GM18526 (cell line): ENCODE results near the gene C1orf35.

Source experiments
- POLR2A ChIP-seq: IDR thresholded peaks from 3 replicates; pipeline ENCODE4 v1.6.1; 2011; ENCODE audit not compliant: insufficient read length; ENCODE audit errors: extremely low read depth

Gene C1orf35

DNA sequence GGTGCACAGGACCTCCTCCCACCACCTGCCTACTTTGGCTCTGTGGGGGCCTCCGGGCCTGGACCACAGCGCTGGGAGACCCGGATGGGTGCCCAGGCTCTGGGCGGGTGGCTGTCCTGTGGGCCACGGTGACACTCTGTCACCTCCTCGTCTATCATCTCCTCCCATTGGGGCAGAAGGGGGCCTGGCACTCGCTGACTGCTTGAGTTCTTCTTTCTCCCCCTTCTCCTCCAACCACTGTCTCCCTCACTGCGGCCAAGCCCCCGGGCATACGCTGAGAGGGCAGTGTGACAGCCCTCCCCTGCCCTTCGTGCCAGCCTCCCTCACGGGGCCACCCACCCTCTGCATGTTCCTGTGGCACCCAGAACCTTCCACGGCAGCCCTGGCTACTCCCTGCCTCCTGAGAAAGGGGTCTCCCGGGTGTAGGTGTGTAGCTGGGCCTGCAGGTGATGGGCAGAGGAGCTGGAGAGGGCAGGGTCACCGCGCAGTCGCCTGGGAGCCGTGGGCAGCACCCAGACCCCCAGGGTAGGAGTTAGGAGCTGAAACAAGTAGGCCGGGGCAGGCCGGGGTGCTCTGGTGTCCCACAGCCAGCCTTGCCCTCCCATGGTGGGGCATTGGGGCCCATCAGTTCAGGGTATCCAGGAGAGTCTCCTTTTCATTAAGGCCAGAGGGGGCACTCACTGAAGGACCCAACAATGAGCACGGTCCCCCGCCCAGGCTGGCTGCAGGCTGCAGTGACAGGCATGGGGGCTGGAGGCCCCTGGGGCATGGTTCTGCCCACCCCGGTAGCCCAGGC, 29.9 kb downstream of the C1orf35 start:
- TF ChIP-seq POLR2A: no peak

DNA sequence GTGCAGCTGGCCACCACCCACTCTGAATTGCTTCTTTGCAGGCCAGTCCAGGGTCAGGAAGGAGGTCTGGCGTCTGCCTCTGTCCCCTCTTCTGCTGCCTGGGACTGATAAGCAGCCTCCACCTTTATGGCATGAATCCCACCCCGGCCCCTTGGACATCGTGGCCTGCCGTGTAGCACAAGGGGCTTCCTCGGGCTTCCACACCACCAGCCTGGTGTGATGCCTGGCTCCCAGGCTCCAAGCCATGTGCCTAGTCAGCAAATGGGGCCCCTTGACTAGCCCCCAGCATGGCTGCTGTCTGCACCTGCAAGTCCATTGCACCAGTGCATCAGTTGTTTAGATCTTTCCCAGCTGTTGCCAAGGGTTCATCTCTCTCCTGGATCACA, 30.5 kb downstream of the C1orf35 start:
- no peak for TF ChIP-seq POLR2A

DNA sequence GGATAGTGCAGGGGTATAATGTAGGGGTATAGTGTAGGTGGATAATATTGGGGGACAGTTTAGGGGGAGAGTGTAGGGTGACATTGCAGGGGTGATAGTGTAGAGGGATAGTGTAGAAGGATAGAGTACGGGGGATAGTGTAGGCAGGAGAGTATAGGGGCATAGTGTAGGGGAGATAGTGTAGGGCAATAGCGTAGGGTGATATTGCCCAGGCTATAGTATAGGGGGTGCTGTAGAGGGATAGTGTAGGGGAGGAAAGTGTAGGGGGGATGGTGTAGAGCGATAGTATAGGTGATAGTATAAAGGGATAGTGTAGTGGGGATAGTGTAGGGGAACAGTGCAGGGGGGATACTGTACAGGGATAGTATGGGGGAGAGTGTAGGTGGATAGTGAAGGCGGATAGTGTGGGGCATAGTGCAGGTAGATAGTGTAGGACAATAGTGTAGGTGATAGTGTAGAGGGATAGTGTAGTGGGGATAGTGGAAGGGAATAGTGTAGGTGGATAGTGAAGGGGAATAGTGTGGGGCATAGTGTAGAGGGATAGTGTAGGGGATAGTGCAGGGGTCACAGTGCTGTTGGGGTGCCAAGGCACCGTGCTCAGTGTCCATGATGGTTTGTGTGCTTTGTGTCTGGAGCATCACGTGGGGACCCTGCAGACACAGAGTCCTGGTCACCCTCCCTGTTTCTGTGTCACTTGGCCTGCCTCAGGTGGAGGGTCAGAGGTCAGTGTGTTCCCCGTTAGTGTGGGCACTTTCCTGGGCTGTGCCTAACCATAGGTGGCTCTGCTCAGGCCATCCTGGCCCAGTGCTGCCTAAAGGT, 31.1 kb downstream of the C1orf35 start:
- TF ChIP-seq POLR2A: no peak

DNA sequence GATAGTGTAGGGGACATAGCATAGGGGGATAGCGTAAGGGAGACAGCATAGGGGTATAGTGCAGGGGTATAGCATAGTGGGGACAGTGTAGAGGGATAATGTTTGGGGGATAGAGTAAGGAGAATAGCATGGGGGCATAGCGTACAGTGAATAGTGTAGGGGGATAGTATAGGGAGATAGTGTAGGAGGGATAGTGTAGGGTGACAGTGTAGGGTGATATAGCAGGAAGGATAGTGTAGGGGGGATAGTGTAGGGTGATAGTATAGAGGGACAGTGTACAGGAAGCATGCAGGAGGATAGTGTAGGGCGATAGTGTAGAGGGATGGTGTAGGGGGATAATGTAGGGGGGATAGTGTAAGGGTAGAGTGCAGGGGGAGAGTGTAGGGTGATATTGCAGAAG, 32.3 kb downstream of the C1orf35 start:
- TF ChIP-seq POLR2A: no peak

DNA sequence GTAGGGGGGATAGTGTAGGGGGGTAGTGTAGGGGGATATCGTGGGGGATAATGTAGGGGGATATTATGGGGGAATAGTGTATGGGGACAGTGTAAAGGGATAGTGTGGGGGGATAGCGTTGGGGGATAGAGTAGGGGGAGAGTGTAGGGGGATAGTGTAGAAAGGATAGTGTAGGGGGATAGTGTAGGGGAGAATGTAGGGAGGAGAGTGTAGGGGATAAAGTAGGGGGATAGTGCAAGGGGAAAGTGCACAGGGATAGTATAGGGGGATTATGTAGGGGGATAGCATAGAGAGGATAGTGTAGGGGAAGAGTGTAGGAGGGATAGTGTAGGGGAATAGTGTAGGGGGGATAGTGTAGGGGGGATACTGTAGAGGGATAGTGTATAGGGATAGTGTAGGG, 33.0 kb downstream of the C1orf35 start:
- TF ChIP-seq POLR2A: no peak

DNA sequence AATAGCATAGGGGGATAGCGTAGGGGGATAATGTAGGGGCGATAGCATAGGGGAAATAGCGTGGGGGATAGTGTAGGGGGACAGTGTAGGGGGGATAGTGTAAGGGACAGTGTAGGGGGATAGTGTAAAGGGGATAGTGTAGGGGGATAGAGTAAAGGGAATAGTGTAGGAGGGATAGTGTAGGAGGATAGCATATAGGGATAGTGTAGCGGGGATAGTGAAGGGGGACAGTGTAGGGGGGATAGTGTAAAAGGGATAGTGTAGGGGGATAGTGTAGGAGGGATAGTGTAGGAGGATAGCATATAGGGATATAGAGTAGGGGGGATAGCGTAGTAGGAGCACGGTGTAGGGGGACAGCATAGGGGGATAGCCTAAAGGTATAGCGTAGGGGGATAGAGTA, 34.8 kb downstream of the C1orf35 start:
- no peak for TF ChIP-seq POLR2A

DNA sequence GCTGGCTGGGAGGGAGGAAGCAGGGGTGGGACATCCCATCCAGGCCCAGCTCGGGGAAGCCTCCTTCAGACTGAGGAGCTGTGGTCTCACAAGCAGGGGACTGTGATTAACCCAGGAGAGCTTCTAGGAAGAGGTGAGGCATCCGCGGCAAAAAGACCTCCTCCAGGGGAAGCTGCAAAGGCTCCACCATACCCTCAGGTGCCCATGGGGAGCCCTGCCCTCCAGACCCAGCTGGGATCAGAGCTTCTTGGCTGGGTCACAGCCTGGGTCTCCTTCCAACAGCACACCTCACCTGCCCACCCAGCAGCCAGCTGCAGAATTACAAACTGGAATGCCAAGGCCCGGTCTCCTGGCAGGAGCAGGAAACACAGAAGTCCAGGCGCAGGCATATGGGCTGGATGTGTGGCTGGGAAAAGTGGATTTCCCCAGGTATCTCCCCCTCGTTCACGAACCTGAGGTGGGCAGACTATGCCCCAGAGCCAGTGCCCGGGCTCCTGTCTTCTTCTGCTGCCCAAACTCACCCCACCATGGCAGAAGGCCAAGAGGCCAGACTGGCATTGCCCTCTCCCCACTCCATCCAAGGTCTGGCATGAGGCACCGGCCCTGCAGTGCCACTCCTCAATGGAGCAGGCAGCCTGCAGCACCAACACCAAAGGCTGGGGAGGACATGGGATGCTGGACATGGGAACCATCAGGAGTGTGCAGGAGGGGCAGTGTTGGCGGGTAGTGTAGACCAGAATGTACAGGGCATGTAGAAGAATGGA, 36.1 kb downstream of the C1orf35 start:
- TF ChIP-seq POLR2A: no peak

DNA sequence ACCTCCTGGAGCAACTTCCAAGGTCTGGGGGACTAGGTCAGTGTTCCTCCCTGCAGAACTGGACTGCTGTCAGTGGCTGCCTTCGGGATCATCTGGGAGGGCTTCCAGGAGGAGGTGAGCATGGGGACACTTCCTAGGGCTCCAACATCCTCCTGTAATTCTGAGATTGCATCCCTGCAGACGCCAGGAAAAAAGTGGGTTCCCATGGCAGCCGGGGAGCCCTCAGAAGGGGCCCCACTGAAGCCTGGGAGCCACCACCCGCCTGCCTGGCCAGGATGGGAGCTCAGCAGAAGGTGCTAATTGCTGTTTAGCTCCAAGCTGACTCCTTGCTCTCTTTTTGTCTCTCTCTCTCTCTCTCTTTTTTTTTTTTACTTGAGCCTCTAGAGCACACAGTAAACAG, 36.7 kb downstream of the C1orf35 start:
- TF ChIP-seq POLR2A: no peak

DNA sequence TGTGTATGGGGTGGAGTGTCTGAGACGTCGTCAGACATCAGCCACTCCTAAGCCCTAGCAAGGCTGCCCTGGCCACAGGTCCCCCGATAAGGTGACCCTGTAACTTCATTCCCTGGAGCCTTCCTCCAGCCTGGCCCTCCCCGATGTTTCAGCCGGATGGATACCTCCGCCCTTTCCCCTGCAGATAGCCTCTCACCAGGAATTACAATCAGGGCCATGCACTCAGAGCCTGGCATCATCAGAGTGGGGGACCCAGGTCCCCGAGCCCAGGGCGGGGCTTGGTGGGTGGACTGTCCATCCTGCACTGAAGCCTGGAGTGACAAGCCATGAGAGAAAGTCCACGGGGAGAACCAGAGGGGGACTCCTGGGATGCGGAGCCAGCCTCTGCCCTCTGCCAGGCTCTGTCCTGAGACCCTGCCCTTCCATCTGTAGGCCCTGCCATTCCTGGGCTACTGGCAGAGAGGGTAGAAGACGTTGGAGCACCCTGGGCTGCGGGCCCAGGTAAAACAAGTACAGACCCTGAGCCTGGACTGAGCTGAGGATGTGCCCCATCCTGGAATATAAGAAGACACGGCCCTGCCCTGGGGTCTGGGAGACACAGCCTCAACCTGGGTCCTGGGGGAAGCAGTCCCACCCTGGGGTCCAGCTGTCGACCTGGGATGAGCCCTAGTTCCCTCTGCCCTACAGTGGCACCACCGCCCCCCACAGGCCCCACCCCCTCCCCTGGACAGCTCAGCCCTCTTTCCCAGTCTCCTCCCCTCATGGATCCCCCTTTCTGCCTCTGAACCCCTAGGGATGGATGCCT, 37.4 kb downstream of the C1orf35 start:
- TF ChIP-seq POLR2A: no peak

DNA sequence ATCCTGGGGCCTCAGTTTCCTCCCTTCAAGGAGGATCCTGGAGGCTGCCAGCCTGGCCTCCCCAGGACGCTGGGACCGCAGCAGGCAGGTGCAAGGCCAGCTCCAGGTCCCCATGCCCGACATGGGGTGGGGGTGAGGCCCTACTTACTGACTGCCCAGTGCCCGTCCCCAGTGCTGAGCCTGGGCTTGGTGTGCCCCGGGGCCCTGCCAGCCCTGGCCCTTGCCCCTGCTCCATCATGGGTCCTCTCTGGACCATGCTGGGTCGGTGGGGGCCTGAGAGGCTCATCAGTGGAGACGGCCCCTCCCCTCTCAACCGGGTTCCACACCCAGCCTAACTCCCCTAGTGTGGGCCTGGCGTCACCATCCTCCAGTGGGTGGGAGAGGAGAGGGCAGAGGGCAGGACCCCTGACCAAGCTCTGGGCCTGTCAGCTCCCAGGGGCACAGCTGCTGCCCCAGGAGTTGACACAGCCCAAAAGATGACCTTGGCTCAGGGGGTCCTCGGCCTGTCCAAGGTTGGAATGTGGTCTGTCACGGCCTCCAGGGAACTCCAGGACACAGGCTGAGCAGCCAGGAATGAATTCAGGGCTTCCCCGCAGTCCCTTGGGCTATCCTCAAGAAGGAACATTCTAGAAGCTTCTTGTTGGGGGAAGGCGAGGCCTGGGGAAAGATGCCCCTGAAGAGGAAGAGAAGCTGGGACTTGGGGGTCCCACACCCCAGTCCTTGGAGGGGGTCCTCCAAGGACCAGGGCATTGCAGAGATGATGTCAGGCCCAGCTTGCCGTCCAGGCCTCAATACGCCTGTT, 38.2 kb downstream of the C1orf35 start:
- no peak for TF ChIP-seq POLR2A

DNA sequence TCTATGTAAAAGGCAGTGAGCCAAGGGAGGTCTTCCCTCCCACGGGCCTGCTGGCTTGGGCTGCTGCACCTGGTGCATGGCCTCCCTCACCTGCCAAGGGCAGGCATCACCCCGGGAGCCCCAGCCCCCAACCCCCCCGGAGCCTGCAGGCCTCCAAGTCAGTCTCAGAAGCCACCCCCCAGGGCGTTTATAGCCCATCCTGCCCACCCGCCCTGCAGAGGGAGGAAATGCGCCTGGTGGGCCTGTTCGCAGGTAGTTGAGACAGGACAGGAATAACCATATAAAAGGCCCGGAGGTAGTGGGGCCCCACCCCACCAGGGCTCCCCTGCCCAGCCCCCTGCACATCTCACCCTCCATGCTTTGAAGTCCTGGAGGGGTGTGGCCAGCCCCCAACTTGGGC, 38.8 kb downstream of the C1orf35 start:
- TF ChIP-seq POLR2A: no peak

DNA sequence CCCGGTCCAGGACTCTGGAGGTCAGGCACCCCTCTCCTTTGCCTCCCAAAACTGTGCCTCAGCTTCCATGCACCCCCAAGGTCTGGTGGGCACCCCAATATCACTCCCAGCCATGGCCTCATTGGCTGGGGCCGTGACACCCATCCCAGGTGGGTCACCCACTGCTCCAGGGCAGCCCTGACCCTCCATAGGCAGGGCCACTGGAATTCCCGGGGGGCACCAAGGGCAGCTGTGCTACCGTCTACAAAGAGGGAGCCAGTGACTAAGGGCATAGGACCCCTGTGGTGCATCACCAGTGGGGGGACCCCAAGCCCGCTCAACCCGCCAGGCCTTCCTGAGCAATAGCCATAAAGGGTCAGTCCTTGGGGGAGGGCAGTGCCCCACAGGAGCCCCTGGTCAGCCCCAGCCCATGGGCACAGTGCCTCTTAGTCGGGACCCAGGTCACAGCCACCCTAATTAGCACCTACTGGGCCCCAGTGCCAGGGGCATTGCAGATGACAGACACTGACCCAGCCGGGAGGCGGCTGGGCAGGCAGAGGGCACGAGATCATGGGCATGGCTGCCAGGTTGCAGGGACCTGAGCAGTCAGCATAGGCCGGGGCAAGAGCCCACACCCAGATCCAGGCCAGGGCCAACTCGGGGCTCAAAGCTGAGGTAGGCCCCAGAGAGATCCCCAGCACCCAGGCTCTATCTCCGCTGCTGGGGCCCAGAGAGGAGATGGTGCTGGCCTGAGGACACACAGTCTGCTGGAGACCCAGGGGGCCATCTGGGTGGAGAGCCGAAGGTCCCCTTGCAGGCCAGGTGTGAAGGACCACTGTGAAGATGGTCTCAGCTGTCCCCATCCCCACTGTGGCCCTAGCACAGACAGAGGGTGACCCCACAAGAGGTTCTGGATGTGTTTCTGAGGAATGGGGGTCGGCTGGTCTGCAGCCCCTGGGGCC, 39.6 kb downstream of the C1orf35 start:
- no peak for TF ChIP-seq POLR2A

DNA sequence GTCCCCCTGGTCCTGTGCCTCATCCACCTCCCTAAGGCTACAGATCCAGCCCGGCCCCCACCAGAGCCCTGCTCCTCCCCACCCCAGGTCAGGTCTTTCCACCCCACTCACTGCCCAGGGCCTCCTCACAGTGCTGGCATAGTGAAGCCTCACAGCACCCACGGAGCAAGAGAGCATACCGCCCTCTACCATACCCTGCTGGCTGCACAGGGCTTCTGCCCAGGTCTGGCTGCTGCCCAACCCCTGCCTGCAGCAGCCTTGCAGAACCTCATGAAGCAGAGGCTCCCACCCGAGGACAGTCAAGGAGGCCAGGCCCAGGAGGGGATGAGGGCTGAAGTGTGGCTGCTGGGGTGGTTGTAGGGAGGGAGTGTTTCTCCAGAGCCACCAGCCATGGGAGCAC, 40.3 kb downstream of the C1orf35 start:
- no peak for TF ChIP-seq POLR2A
